BLaER1 treated with 17β-estradiol and CSF1 and Interleukin-3, amounts not matched to agents 10 nM and 100 nM (cell line): ENCODE measurements around the gene ZNF723.
"Not testable (repeated sequence)": the region's sequence is repeated elsewhere in the genome, so short reads cannot be mapped to it uniquely, and the experiment has no call there.

Source experiments
- H3K27ac ChIP-seq, 11 experiments: shearing (Covaris generic); formaldehyde crosslinking; 2 replicates each; pipeline ENCODE4 v1.8.1; 2022
- H3K27me3 ChIP-seq, 11 experiments: shearing (Covaris generic); formaldehyde crosslinking; 2 replicates each; pipeline ENCODE4 v1.8.1; 2022
- H3K36me3 ChIP-seq, 11 experiments: shearing (Covaris generic); formaldehyde crosslinking; 2 replicates each; pipeline ENCODE4 v1.8.1; 2022
- H3K4me1 ChIP-seq, 10 experiments: shearing (Covaris generic); formaldehyde crosslinking; 2 replicates each; pipeline ENCODE4 v1.8.1; 2022
- H3K4me2 ChIP-seq, 11 experiments: shearing (Covaris generic); formaldehyde crosslinking; 2 replicates each; pipeline ENCODE4 v1.8.1; 2022
- H3K4me3 ChIP-seq, 10 experiments: shearing (Covaris generic); formaldehyde crosslinking; 2 replicates each; pipeline ENCODE4 v1.8.1; 2022
- H3K9ac ChIP-seq, 11 experiments: shearing (Covaris generic); formaldehyde crosslinking; 2 replicates each; pipeline ENCODE4 v1.8.1; 2022
- H3K9me3 ChIP-seq, 11 experiments: shearing (Covaris generic); formaldehyde crosslinking; replicated peaks in 1 of 11; 2 replicates each; pipeline ENCODE4 v1.8.1; 2022
- H4K20me1 ChIP-seq, 11 experiments: shearing (Covaris generic); formaldehyde crosslinking; 2 replicates each; pipeline ENCODE4 v1.8.1; 2022
- Cebpa-rat ChIP-seq, 11 experiments: shearing (Covaris generic); IDR thresholded peaks; 2 replicates each; pipeline ENCODE4 v1.8.1; 2022

Gene ZNF723

GRCh38 chr19:22832031-22832762 lies at the start of gene ZNF723:
TSS of gene ZNF723 (plus strand) at chr19:22832291. CDS start at chr19:22832380, 89 bp downstream.
- Histone ChIP-seq H3K4me2 (no peak within 1 kb of the TSS), H3K4me3 (no peak within 1 kb of the TSS), H4K20me1 (no peaks in the 10 kb centered on the region), H3K4me1 (no peaks in the 10 kb centered on the region), H3K27me3 (no peaks in the 10 kb centered on the region), H3K9ac (no peak within 1 kb of the TSS), H3K27ac (no peak within 1 kb of the TSS), H3K9me3 (peaks cover 59 to 99% (median 76%) of the 10 kb centered on the region in 11 experiments), H3K36me3 (no peaks in the 10 kb centered on the region)
- no peak for TF ChIP-seq Cebpa-rat (IDR thresholded peaks at IDR 0.05)

- Histone ChIP-seq H3K4me3 (no peak within 1 kb of the TSS), H3K27ac (no peak within 1 kb of the TSS), H3K9ac (no peak within 1 kb of the TSS), H3K4me2 (no peak within 1 kb of the TSS), H3K36me3 (no peaks in the 10 kb centered on the region), H3K4me1 (no peaks in the 10 kb centered on the region), H4K20me1 (no peaks in the 10 kb centered on the region), H3K27me3 (no peaks in the 10 kb centered on the region), H3K9me3 (peaks cover 21 to 39% (median 32%) of the 10 kb centered on the region in 11 experiments)
- TF ChIP-seq Cebpa-rat (IDR thresholded peaks at IDR 0.05) = no peak
These were observed 48.3 kb upstream of the ZNF723 start, which contains the start of gene ZNF99 for GRCh38 chr19:22783651-22784410. TSS of gene ZNF99 (minus strand) at chr19:22784151. CDS start at chr19:22784016, 135 bp downstream.

GRCh38 chr19:22792863-22793262 lies 39.2 kb upstream of the ZNF723 start:
- not testable (repeated sequence) for H3K27ac ChIP-seq, H4K20me1 ChIP-seq, H3K4me3 ChIP-seq, H3K4me1 ChIP-seq, H3K36me3 ChIP-seq, H3K27me3 ChIP-seq, H3K9ac ChIP-seq, H3K4me2 ChIP-seq
- peaks cover 15 to 51% (median 30%) of the 10 kb centered on the region in 11 experiments; a peak in 20 of 22 replicates for H3K9me3 ChIP-seq

GRCh38 chr19:22797040-22797439 lies 35.1 kb upstream of the ZNF723 start:
- H3K27ac ChIP-seq = no peak overlapping the region
- TF ChIP-seq Cebpa-rat (IDR thresholded peaks at IDR 0.05) = no peak
- peaks cover 30 to 86% (median 49%) of the 10 kb centered on the region in 11 experiments; a peak in 21 of 22 replicates for H3K9me3 ChIP-seq
- no peaks in the 10 kb centered on the region for H3K36me3 ChIP-seq
- no peaks in the 10 kb centered on the region for H3K4me1 ChIP-seq
- H4K20me1 ChIP-seq = no peaks in the 10 kb centered on the region
- no peak overlapping the region for H3K4me3 ChIP-seq
- no peak overlapping the region for H3K4me2 ChIP-seq
- no peak overlapping the region for H3K9ac ChIP-seq
- H3K27me3 ChIP-seq = no peaks in the 10 kb centered on the region

- no peak overlapping the region for H3K4me3 ChIP-seq
- no peak for TF ChIP-seq Cebpa-rat (IDR thresholded peaks at IDR 0.05)
- no peak overlapping the region for H3K4me2 ChIP-seq
- H3K27ac ChIP-seq = no peak overlapping the region
- no peak overlapping the region for H3K9ac ChIP-seq
- H3K36me3 ChIP-seq = no peaks in the 10 kb centered on the region
- no peaks in the 10 kb centered on the region for H3K27me3 ChIP-seq
- H3K9me3 ChIP-seq = peaks cover 51 to 80% (median 70%) of the 10 kb centered on the region in 11 experiments
- no peaks in the 10 kb centered on the region for H4K20me1 ChIP-seq
- H3K4me1 ChIP-seq = no peaks in the 10 kb centered on the region
These were observed 25.7 kb upstream of the ZNF723 start for GRCh38 chr19:22806418-22806817.

- H3K9ac ChIP-seq = no peak overlapping the region
- H3K4me2 ChIP-seq = no peak overlapping the region
- no peak overlapping the region for H3K27ac ChIP-seq
- no peaks in the 10 kb centered on the region for H3K4me1 ChIP-seq
- no peaks in the 10 kb centered on the region for H3K27me3 ChIP-seq
- no peaks in the 10 kb centered on the region for H4K20me1 ChIP-seq
- no peak overlapping the region for H3K4me3 ChIP-seq
- no peak for TF ChIP-seq Cebpa-rat (IDR thresholded peaks at IDR 0.05)
- H3K36me3 ChIP-seq = no peaks in the 10 kb centered on the region
- H3K9me3 ChIP-seq = peaks cover 44 to 80% (median 61%) of the 10 kb centered on the region in 11 experiments
These were observed 24.8 kb upstream of the ZNF723 start for GRCh38 chr19:22807061-22807835.

GRCh38 chr19:22814124-22814523 lies 18.0 kb upstream of the ZNF723 start:
- Histone ChIP-seq H3K4me2 (no peak overlapping the region), H3K4me3 (no peak overlapping the region), H3K9me3 (peaks cover 0 to 45% (median 21%) of the 10 kb centered on the region in 11 experiments; a peak in 15 of 22 replicates), H3K27ac (no peak overlapping the region), H4K20me1 (no peaks in the 10 kb centered on the region), H3K27me3 (no peaks in the 10 kb centered on the region), H3K9ac (no peak overlapping the region), H3K36me3 (no peaks in the 10 kb centered on the region), H3K4me1 (no peaks in the 10 kb centered on the region)
- no peak for TF ChIP-seq Cebpa-rat (IDR thresholded peaks at IDR 0.05)

- no peak overlapping the region for H3K9ac ChIP-seq
- H3K9me3 ChIP-seq = peaks cover 62 to 95% (median 73%) of the 10 kb centered on the region in 11 experiments
- no peaks in the 10 kb centered on the region for H3K27me3 ChIP-seq
- H3K36me3 ChIP-seq = no peaks in the 10 kb centered on the region
- no peak for TF ChIP-seq Cebpa-rat (IDR thresholded peaks at IDR 0.05)
- no peaks in the 10 kb centered on the region for H3K4me1 ChIP-seq
- H3K27ac ChIP-seq = no peak overlapping the region
- no peak overlapping the region for H3K4me3 ChIP-seq
- H3K4me2 ChIP-seq = no peak overlapping the region
- H4K20me1 ChIP-seq = no peaks in the 10 kb centered on the region
These were observed 880 bp upstream of the ZNF723 start for GRCh38 chr19:22831211-22831610.

- peaks cover 88 to 97% (median 94%) of the 10 kb centered on the region in 11 experiments for H3K9me3 ChIP-seq
- not testable (repeated sequence) for H3K4me3 ChIP-seq, H3K4me1 ChIP-seq, H3K27me3 ChIP-seq, H4K20me1 ChIP-seq, H3K4me2 ChIP-seq, H3K36me3 ChIP-seq, H3K9ac ChIP-seq, H3K27ac ChIP-seq
These were observed 25.7 kb downstream of the ZNF723 start for GRCh38 chr19:22857713-22858320.
